Neural crest cell (in vitro differentiated cells): Measurements from ENCODE around the gene SCARB1. TPM values are rescaled to one million over a fixed set of nuclear protein-coding genes. Genes with fewer than 3 reads are reported as not detected.
A peak's percentile ranks its signal among the peaks of the same experiment; 100 is the strongest.
"Not testable (repeated sequence)": the region's sequence is repeated elsewhere in the genome, so short reads cannot be mapped to it uniquely, and the experiment has no call there.

Source experiments
- DNase-seq: peaks from one replicate; pipeline ENCODE4 v3.0.0; 2021; ENCODE audit warnings: low read depth, mixed read lengths, low spot score
- H3K27ac Mint-ChIP-seq: one replicate; pipeline ENCODE4 v1.8.0; 2021; ENCODE audit warnings: mild to moderate bottlenecking, mixed read lengths; ENCODE audit not compliant: unreplicated experiment
- H3K27me3 Mint-ChIP-seq: 2 replicates; pipeline ENCODE4 v1.8.0; 2021; ENCODE audit warnings: low read depth, mild to moderate bottlenecking, mixed read lengths
- H3K36me3 Mint-ChIP-seq: 2 replicates; pipeline ENCODE4 v1.8.0; 2021; ENCODE audit warnings: low read depth, mild to moderate bottlenecking, mixed read lengths
- H3K4me1 Mint-ChIP-seq: 2 replicates; pipeline ENCODE4 v1.8.0; 2021; ENCODE audit warnings: mixed read lengths
- H3K4me3 Mint-ChIP-seq: one replicate; pipeline ENCODE4 v1.8.0; 2021; ENCODE audit warnings: mild to moderate bottlenecking, mixed read lengths
- H3K9me3 Mint-ChIP-seq: 2 replicates; pipeline ENCODE4 v1.8.0; 2021; ENCODE audit warnings: mixed read lengths
- long read RNA-seq: library from polyadenylated mRNA; unstranded; transcript quantifications from one replicate; pipeline ENCODE4 v2.0.0, GENCODE V29; 2020
- total RNA-seq: library from RNA; stranded (reverse); gene quantifications from 2 replicates; pipeline ENCODE4 v1.2.1, GENCODE V29; 2021
- TF ChIP-seq, protein P1 (sequence below): fragments of 200-600 bp; sonication (generic); conservative IDR thresholded peaks from 2 replicates; pipeline ENCODE4 v1.5.0; 2021; ENCODE audit warnings: antibody characterized with exemption, mild to moderate bottlenecking

Gene SCARB1, protein sequence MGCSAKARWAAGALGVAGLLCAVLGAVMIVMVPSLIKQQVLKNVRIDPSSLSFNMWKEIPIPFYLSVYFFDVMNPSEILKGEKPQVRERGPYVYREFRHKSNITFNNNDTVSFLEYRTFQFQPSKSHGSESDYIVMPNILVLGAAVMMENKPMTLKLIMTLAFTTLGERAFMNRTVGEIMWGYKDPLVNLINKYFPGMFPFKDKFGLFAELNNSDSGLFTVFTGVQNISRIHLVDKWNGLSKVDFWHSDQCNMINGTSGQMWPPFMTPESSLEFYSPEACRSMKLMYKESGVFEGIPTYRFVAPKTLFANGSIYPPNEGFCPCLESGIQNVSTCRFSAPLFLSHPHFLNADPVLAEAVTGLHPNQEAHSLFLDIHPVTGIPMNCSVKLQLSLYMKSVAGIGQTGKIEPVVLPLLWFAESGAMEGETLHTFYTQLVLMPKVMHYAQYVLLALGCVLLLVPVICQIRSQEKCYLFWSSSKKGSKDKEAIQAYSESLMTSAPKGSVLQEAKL
- total RNA-seq, result 50.9 and 54.8 TPM in 2 replicates
- long read RNA-seq, partial matches to known transcripts, result 1 of 4 reads
- long read RNA-seq, other reads (novel, unspliced or antisense), result 1 of 4 reads

- peak within 1 kb of the TSS; percentile 90 for H3K4me3 Mint-ChIP-seq
- TF ChIP-seq, protein P1, sequence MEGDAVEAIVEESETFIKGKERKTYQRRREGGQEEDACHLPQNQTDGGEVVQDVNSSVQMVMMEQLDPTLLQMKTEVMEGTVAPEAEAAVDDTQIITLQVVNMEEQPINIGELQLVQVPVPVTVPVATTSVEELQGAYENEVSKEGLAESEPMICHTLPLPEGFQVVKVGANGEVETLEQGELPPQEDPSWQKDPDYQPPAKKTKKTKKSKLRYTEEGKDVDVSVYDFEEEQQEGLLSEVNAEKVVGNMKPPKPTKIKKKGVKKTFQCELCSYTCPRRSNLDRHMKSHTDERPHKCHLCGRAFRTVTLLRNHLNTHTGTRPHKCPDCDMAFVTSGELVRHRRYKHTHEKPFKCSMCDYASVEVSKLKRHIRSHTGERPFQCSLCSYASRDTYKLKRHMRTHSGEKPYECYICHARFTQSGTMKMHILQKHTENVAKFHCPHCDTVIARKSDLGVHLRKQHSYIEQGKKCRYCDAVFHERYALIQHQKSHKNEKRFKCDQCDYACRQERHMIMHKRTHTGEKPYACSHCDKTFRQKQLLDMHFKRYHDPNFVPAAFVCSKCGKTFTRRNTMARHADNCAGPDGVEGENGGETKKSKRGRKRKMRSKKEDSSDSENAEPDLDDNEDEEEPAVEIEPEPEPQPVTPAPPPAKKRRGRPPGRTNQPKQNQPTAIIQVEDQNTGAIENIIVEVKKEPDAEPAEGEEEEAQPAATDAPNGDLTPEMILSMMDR, result peak; percentile 20
- peaks cover 41% of the 10 kb centered on the region for H3K4me1 Mint-ChIP-seq
- peak within 1 kb of the TSS; percentile 83 for H3K27ac Mint-ChIP-seq
- H3K36me3 Mint-ChIP-seq, result peaks cover 3% of the 10 kb centered on the region
- peaks cover 9% of the 10 kb centered on the region for H3K27me3 Mint-ChIP-seq
- H3K9me3 Mint-ChIP-seq, result no peaks in the 10 kb centered on the region
- DNase-seq, result peak; percentile 78
These were observed at the start of gene SCARB1 for GRCh38 chr12:124863416-124864325. Gene SCARB1, minus strand, starts transcription at chr12:124863864. Its CDS starts 144 bp downstream, at chr12:124863720.

DNA sequence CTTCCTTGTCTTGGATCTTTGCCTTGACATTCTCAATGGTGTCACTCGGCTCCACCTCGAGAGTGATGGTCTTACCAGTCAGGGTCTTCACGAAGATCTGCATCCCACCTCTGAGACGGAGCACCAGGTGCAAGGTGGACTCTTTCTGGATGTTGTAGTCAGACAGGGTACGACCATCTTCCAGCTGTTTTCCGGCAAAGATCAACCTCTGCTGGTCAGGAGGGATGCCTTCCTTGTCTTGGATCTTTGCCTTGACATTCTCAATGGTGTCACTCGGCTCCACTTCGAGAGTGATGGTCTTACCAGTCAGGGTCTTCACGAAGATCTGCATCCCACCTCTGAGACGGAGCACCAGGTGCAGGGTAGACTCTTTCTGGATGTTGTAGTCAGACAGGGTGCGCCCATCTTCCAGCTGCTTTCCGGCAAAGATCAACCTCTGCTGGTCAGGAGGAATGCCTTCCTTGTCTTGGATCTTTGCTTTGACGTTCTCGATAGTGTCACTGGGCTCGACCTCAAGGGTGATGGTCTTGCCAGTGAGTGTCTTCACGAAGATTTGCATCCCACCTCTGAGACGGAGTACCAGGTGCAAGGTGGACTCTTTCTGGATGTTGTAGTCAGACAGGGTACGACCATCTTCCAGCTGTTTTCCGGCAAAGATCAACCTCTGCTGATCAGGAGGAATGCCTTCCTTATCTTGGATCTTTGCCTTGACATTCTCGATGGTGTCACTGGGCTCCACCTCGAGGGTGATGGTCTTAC lies 49.0 kb upstream of the SCARB1 start:
- H3K27ac Mint-ChIP-seq, DNase-seq, H3K9me3 Mint-ChIP-seq: not testable (repeated sequence)
- Mint-ChIP-seq H3K27me3 (peaks cover 16% of the 10 kb centered on the region), H3K36me3 (peaks cover 33% of the 10 kb centered on the region), H3K4me3 (peak overlapping the region; percentile 100), H3K4me1 (peaks cover 73% of the 10 kb centered on the region)

DNA sequence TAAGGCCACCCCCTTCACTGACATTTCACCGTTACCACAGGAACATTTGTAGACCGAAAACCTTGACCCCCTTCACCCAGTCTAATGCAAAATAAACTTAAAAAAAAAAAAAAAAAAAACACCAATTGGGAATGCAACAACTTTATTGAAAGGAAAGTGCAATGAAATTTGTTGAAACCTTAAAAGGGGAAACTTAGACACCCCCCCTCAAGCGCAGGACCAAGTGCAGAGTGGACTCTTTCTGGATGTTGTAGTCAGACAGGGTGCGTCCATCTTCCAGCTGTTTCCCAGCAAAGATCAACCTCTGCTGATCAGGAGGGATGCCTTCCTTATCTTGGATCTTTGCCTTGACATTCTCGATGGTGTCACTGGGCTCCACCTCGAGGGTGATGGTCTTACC lies 47.9 kb upstream of the SCARB1 start:
- peaks cover 33% of the 10 kb centered on the region for H3K36me3 Mint-ChIP-seq
- peaks cover 64% of the 10 kb centered on the region for H3K4me1 Mint-ChIP-seq

GRCh38 chr12:124910561-124911478 lies 47.2 kb upstream of the SCARB1 start:
- peak overlapping the region; percentile 78 for H3K4me3 Mint-ChIP-seq
- no peak overlapping the region for H3K27ac Mint-ChIP-seq
- peaks cover 14% of the 10 kb centered on the region for H3K27me3 Mint-ChIP-seq
- DNase-seq, result no peak
- peaks cover 33% of the 10 kb centered on the region for H3K36me3 Mint-ChIP-seq
- peaks cover 63% of the 10 kb centered on the region for H3K4me1 Mint-ChIP-seq
- no peaks in the 10 kb centered on the region for H3K9me3 Mint-ChIP-seq
- TF ChIP-seq, protein P1, result no peak

More for the DNA sequence above, 47.9 kb upstream of the SCARB1 start:
- H3K27me3 Mint-ChIP-seq, result peaks cover 14% of the 10 kb centered on the region
- not testable (repeated sequence) for H3K27ac Mint-ChIP-seq, H3K9me3 Mint-ChIP-seq, DNase-seq
- peak overlapping the region; percentile 78 for H3K4me3 Mint-ChIP-seq

GRCh38 chr12:124909831-124910560 lies 46.3 kb upstream of the SCARB1 start:
- Mint-ChIP-seq H3K27ac (no peak overlapping the region), H3K4me3 (peak overlapping the region; percentile 78)
- TF ChIP-seq, protein P1, result no peak

More at GRCh38 chr12:124909831-124910560, 46.3 kb upstream of the SCARB1 start:
- peaks cover 58% of the 10 kb centered on the region for H3K4me1 Mint-ChIP-seq
- H3K9me3 Mint-ChIP-seq, result no peaks in the 10 kb centered on the region
- H3K27me3 Mint-ChIP-seq, result peaks cover 14% of the 10 kb centered on the region
- DNase-seq, result no peak
- peaks cover 33% of the 10 kb centered on the region for H3K36me3 Mint-ChIP-seq
